22Rv1 (cell line): ENCODE measurements around the gene PAPPA2.

ENCODE experiments used
- ZFX ChIP-seq: fragments of 450-650 bp; IDR thresholded peaks from 2 replicates; pipeline ENCODE4 v1.6.1; 2017; ENCODE audit warnings: antibody characterized with exemption, borderline replicate concordance
- TF ChIP-seq, protein P1 (sequence below): fragments of 450-650 bp; IDR thresholded peaks from 2 replicates; pipeline ENCODE4 v1.5.1; 2017; ENCODE audit warnings: mild to moderate bottlenecking

DNA sequence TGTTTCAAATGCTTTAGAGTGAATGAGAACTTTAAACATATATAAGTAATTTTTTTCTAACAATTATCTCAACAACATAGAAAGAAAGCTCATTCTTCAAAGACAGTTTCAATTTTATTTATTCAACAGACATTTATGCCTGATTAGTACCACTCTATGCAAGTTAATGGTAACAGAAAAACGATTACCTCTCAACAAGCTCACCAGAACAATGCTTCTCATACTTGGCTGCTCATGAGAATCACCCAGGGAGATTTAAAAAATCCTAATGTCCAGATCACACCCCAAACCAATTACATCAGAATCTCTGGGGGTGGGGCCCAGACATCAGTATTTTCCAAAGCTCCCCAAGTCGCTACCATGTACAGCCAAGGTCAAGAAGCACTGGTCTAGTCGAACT lies 312.4 kb downstream of the PAPPA2 start:
- TF ChIP-seq, protein P1, sequence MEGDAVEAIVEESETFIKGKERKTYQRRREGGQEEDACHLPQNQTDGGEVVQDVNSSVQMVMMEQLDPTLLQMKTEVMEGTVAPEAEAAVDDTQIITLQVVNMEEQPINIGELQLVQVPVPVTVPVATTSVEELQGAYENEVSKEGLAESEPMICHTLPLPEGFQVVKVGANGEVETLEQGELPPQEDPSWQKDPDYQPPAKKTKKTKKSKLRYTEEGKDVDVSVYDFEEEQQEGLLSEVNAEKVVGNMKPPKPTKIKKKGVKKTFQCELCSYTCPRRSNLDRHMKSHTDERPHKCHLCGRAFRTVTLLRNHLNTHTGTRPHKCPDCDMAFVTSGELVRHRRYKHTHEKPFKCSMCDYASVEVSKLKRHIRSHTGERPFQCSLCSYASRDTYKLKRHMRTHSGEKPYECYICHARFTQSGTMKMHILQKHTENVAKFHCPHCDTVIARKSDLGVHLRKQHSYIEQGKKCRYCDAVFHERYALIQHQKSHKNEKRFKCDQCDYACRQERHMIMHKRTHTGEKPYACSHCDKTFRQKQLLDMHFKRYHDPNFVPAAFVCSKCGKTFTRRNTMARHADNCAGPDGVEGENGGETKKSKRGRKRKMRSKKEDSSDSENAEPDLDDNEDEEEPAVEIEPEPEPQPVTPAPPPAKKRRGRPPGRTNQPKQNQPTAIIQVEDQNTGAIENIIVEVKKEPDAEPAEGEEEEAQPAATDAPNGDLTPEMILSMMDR = no peak
- TF ChIP-seq ZFX = no peak
